MCF 10A (cell line): ENCODE data around the gene FRAT2. TPM values are rescaled to one million over a fixed set of nuclear protein-coding genes. Genes with fewer than 3 reads are reported as not detected.

Experiments
- BruUV-seq: library from RNA; stranded (reverse); fragments of 400-500 nt; replicated peaks from 2 replicates; lab custom pipeline; 2021; lab: Mats Ljungman, UMichigan
- CTCF ChIA-PET: fragments of 300-600 bp; sonication (Branson Sonifier 250); formaldehyde crosslinking; extraction: SDS; loops from one replicate; lab custom pipeline; 2021; ENCODE audit warnings: antibody characterized with exemption, inconsistent platforms; lab: Yijun Ruan, JAX
- POLR2A ChIA-PET: fragments of 300-600, 350-650 bp; sonication (Branson Sonifier 250); formaldehyde crosslinking; extraction: SDS; loops from one replicate; lab custom pipeline; 2020; ENCODE audit warnings: antibody characterized with exemption, inconsistent platforms; lab: Yijun Ruan, JAX
- DNase-seq: peaks from one replicate; pipeline ENCODE4 v3.0.0-alpha.2; 2018; ENCODE audit not compliant: unreplicated experiment
- H3K27ac Mint-ChIP-seq: one replicate; pipeline ENCODE4 v1.8.0; 2022; ENCODE audit warnings: mild to moderate bottlenecking, low read depth, mixed read lengths; ENCODE audit not compliant: unreplicated experiment
- H3K27me3 Mint-ChIP-seq: one replicate; pipeline ENCODE4 v1.8.0; 2022; ENCODE audit warnings: mixed read lengths; ENCODE audit not compliant: insufficient read depth, unreplicated experiment
- H3K36me3 Mint-ChIP-seq: one replicate; pipeline ENCODE4 v1.8.0; 2022; ENCODE audit warnings: mild to moderate bottlenecking, moderate library complexity, mixed read lengths; ENCODE audit not compliant: insufficient read depth, unreplicated experiment
- H3K4me1 Mint-ChIP-seq: one replicate; pipeline ENCODE4 v1.8.0; 2022; ENCODE audit warnings: mixed read lengths; ENCODE audit not compliant: insufficient read depth, unreplicated experiment
- H3K4me3 Mint-ChIP-seq: one replicate; pipeline ENCODE4 v1.8.0; 2022; ENCODE audit warnings: mild to moderate bottlenecking, moderate library complexity, mixed read lengths; ENCODE audit not compliant: unreplicated experiment
- H3K9me3 Mint-ChIP-seq: one replicate; pipeline ENCODE4 v1.8.0; 2022; ENCODE audit warnings: mixed read lengths; ENCODE audit not compliant: unreplicated experiment
- intact Hi-C: fragments of 100-400 bp; cut with micrococcal nuclease; formaldehyde crosslinking; loops from 2 replicates; pipeline ENCODE4 v1.14.1; 2022
- total RNA-seq: library from RNA; stranded (reverse); gene quantifications from 2 replicates; pipeline ENCODE4 v1.2.3, GENCODE V29; 2022
- TF ChIP-seq, protein P1 (sequence below): fragments of 200-600 bp; IDR thresholded peaks from one replicate; pipeline ENCODE4 v1.8.0; 2022; ENCODE audit warnings: antibody characterized with exemption, mild to moderate bottlenecking; ENCODE audit not compliant: unreplicated experiment

FRAT2 gene
- total RNA-seq, 1 experiment from 2014 or later, result 11.4 TPM

DNA sequence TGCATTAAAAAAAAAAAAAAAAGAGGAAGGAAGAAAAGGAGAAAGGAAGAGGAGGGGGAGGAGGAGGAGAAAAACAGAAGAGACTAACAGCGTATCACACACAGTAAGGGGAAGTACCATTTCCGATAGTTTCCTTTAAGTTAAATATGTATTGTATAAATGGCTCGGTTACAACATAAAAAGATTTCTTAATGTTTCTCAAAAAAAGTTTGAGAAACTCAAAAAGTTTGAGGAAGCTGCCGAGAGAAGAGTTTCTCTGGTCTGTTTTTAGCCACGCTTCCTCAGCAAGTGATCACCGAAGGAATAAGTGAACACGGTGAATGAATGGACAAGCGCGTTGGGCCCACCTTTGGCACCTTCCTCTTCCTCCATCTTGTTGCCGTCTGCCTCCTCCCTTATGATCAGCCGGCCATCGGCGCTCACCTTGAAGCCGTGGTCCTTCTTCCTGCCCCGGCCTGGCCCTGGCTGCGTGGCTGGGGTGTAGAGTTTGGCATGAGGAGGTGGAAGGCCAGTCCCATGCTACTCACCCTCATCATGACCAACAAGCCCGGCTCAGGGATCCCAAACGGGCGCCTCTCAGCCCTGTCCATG, 31.3 kb upstream of the FRAT2 start:
- ChIA-PET POLR2A (no interaction called here), CTCF (interaction anchor here (1.0 kb wide), 1 partner anchor 20 kb away, joined by 3 read pairs; no protein-coding TSS in a partner anchor)
- no peak overlapping the region for H3K27ac Mint-ChIP-seq
- no peaks in the 10 kb centered on the region for H3K27me3 Mint-ChIP-seq
- TF ChIP-seq, protein P1, sequence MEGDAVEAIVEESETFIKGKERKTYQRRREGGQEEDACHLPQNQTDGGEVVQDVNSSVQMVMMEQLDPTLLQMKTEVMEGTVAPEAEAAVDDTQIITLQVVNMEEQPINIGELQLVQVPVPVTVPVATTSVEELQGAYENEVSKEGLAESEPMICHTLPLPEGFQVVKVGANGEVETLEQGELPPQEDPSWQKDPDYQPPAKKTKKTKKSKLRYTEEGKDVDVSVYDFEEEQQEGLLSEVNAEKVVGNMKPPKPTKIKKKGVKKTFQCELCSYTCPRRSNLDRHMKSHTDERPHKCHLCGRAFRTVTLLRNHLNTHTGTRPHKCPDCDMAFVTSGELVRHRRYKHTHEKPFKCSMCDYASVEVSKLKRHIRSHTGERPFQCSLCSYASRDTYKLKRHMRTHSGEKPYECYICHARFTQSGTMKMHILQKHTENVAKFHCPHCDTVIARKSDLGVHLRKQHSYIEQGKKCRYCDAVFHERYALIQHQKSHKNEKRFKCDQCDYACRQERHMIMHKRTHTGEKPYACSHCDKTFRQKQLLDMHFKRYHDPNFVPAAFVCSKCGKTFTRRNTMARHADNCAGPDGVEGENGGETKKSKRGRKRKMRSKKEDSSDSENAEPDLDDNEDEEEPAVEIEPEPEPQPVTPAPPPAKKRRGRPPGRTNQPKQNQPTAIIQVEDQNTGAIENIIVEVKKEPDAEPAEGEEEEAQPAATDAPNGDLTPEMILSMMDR, result no peak
- no peaks in the 10 kb centered on the region for H3K4me1 Mint-ChIP-seq
- H3K4me3 Mint-ChIP-seq, result no peak overlapping the region
- no TSS peak for BruUV-seq
- no peaks in the 10 kb centered on the region for H3K9me3 Mint-ChIP-seq
- intact Hi-C loops, result no loop called here
- H3K36me3 Mint-ChIP-seq, result peaks cover 64% of the 10 kb centered on the region
- DNase-seq, result no peak

- Mint-ChIP-seq H3K4me3 (no peak overlapping the region), H3K36me3 (peaks cover 62% of the 10 kb centered on the region), H3K4me1 (no peaks in the 10 kb centered on the region), H3K27ac (no peak overlapping the region), H3K9me3 (no peaks in the 10 kb centered on the region), H3K27me3 (no peaks in the 10 kb centered on the region)
- ChIA-PET POLR2A (no interaction called here), CTCF (interaction anchor here (0.7 kb wide), 1 partner anchor 32 kb away, joined by 3 read pairs; no protein-coding TSS in a partner anchor)
- BruUV-seq, result no TSS peak
- no peak for DNase-seq
- TF ChIP-seq, protein P1, result no peak
- intact Hi-C loops, result no loop called here
Observed at GRCh38 chr10:97363071-97363470, 28.5 kb upstream of the FRAT2 start.

DNA sequence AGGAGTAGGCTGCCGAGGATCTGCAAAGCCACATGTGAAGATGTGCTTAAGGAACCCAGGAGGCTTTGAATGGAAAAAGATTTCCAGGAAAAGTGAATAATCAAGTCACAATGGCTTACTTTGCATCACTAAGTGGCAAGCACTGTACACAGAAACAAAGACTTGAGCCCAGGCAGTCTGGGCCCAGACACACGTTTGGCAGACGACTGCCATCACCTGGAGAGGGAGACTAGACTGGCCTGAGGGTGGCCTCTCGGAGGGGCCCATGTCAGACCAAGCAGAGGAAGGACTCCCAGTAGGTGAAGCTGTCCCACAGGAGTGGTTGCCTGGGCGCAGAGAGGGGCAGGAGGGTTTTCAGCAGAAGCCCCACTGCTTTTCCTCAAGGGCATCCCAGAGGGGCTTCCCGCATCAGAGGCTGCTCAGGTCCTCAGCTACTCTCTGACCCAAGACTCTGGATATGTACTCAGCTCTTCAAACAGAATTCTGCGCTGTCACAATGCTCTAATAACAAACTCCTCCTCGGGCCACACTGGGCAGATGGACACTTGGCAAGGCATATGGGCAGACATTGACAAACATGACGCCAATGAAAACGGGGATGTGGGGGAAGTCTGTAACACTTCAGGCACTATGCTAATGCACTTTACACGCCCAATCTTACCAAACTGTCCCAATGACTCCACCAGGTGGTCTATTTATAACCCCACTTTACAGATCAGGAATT, 27.9 kb upstream of the FRAT2 start:
- Mint-ChIP-seq H3K4me1 (no peaks in the 10 kb centered on the region), H3K27me3 (no peaks in the 10 kb centered on the region), H3K27ac (no peak overlapping the region), H3K36me3 (peaks cover 62% of the 10 kb centered on the region), H3K4me3 (no peak overlapping the region), H3K9me3 (no peaks in the 10 kb centered on the region)
- BruUV-seq, result no TSS peak
- TF ChIP-seq, protein P1, result no peak
- CTCF ChIA-PET, result interaction anchor here (0.6 to 1.0 kb wide), 2 partner anchors 14 to 185 kb away, joined by 3 read pairs; no protein-coding TSS in a partner anchor
- POLR2A ChIA-PET, result no interaction called here
- DNase-seq, result no peak
- intact Hi-C loops, result no loop called here

DNA sequence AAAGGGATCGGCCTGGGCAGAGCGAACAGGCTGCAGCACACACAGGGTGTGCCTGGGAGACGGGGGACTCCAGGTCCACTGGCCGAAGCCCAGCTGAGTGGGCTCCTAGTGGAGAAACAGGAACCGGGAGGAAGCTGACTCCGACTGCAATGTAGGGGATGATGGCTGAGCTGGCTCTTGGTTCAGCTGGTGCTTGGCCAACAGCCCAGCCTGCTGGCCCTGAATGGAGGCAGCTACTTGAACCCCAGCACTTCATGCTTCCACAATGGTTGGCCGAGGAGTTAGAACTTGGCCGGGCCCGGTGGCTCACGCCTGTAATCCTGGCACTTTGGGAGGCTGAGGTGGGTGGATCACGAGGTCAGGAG, 27.0 kb upstream of the FRAT2 start:
- Mint-ChIP-seq H3K36me3 (peaks cover 62% of the 10 kb centered on the region), H3K4me1 (no peaks in the 10 kb centered on the region), H3K27me3 (no peaks in the 10 kb centered on the region), H3K4me3 (no peak overlapping the region), H3K27ac (no peak overlapping the region), H3K9me3 (no peaks in the 10 kb centered on the region)
- no peak for DNase-seq
- BruUV-seq, result no TSS peak
- TF ChIP-seq, protein P1, result no peak
- ChIA-PET POLR2A (no interaction called here), CTCF (interaction anchor here (0.6 to 1.0 kb wide), 3 partner anchors 15 to 186 kb away, joined by 3 read pairs; no protein-coding TSS in a partner anchor)
- intact Hi-C loops, result no loop called here
